ENCODE results near the gene TMIE. TPM values are rescaled to one million over a fixed set of nuclear protein-coding genes. Genes with fewer than 3 reads are reported as not detected.
A peak's percentile ranks its signal among the peaks of the same experiment; 100 is the strongest.
"Not testable (repeated sequence)": the region's sequence is repeated elsewhere in the genome, so short reads cannot be mapped to it uniquely, and the experiment has no call there.

The TMIE gene
- total RNA-seq, 5 donors from 2014 or later (not counting 1 experiment from before 2014, with no cell fraction given), result 2.0 to 5.3 (median 3.0) TPM

DNA sequence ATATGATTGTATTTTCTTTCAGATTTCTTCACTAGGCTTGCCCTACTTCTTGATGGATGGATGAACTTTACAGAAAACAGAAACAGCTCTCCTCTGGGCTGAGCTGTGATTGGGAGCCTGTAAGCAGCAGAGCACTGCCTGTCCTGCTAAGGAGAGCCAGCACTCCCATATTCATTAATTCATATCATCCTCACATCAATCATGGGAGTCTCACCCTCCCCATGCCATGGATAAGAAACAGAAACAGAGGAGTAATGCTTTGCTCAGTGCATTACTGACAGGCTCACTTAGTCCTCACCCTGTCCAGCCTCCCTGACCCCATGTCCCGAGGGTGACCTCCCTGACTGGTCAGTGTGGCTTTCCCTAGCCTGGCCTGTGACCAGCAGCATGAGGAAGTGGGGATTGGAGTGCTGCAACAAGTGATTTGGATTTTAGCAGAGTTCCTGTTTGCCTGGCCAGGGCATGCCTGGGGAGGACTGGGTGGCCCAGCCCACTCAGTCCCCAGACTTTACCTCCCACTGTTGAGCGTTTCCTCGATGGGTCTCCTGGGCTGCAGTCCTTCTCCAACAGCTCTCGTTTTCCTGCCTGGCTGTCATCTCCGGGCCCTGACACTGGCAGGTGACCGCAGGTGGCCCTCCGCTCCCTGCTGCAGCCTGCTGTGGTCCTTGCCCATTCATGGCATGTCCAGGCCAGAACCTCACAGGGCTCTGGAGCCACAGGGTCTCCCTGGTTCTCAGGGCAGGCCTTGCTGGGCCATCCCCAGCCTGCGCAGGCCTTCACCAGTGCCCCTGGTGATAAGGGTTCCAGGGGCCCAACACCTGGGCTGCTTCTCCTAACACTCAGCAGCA lies 1.3 kb upstream of the TMIE start:
- Histone ChIP-seq H3K27me3 (replicated peaks in 1 of 2; ENCODE audit: control insufficient read depth in 2 of 2, extremely low read depth in 1 of 2, insufficient read depth in 2 of 2, low read length in 1 of 2) (peaks cover 0 to 36% of the 10 kb centered on the region in 2 experiments), H3K4me3 (ENCODE audit: control insufficient read depth in 1 of 2, extremely low read depth in 1 of 2, low read length in 1 of 2) (no peak overlapping the region), H3K36me3 (ENCODE audit: control insufficient read depth in 2 of 2, extremely low read depth in 1 of 2, insufficient read depth in 1 of 2, low read length in 1 of 2) (no peaks in the 10 kb centered on the region), H3K4me1 (ENCODE audit: control insufficient read depth in 1 of 2, extremely low read depth in 1 of 2, insufficient read depth in 2 of 2, low read length in 2 of 2) (peaks cover 21 to 57% of the 10 kb centered on the region in 2 experiments), H3K9me3 (no peaks in the 10 kb centered on the region), H3K27ac (ENCODE audit: low read length) (no peak overlapping the region)
- ChIA-PET CTCF (no interaction called here), POLR2A (no interaction called here)
- 90% methylated on average over 7 of the region's 8 CpGs for WGBS (ENCODE audit: insufficient coverage)
- Mint-ChIP-seq H3K27ac (peak overlapping the region; percentile 76 to 81), H3K9me3 (no peaks in the 10 kb centered on the region), H3K27me3 (peaks cover 0 to 9% of the 10 kb centered on the region in 2 donors), H3K4me1 (peaks cover 38 to 55% (median 45%) of the 10 kb centered on the region in 3 donors), H3K4me3 (peak overlapping the region in 2 of 3 donors; percentile 15 to 46), H3K36me3 (no peaks in the 10 kb centered on the region)
- DNase-seq (no peak), ATAC-seq (replicated peaks in 1 of 4) (no peak)

DNA sequence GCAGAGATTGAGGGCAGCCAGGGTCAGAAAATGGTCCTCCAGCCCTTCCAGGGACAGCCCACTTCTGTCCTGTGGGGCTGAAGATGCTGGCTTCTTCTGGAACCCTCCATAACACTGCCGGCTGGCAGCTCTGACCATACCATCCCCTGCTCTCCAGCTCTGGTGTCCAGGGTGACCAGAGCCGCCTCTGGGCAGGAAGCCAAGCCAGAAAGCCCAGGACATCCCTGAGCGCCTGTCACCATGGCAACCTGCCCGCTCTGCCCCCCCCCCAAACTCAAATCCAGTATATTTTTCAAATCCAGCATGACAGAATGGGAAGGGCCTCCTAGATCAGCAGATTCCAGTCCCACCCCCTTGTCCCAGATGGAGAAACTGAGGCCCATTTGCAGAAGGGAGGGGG lies 420 bp upstream of the TMIE start:
- Mint-ChIP-seq H3K4me3 (peak overlapping the region in 2 of 3 donors; percentile 15 to 46), H3K4me1 (peaks cover 30 to 48% (median 36%) of the 10 kb centered on the region in 3 donors), H3K9me3 (no peaks in the 10 kb centered on the region), H3K36me3 (no peaks in the 10 kb centered on the region), H3K27me3 (peaks cover 0 to 9% of the 10 kb centered on the region in 2 donors), H3K27ac (no peak overlapping the region)
- peaks cover 0 to 43% of the 10 kb centered on the region in 2 experiments for H3K27me3 ChIP-seq (replicated peaks in 1 of 2; ENCODE audit: control insufficient read depth in 2 of 2, extremely low read depth in 1 of 2, insufficient read depth in 2 of 2, low read length in 1 of 2)
- ChIA-PET POLR2A (interaction anchor here in 1 of 2 donors (0.6 kb wide), 2 partner anchors 180 to 447 kb away, joined by 4 to 6 read pairs; no protein-coding TSS in a partner anchor), CTCF (no interaction called here)
- no peaks in the 10 kb centered on the region for H3K36me3 ChIP-seq (ENCODE audit: control insufficient read depth in 2 of 2, extremely low read depth in 1 of 2, insufficient read depth in 1 of 2, low read length in 1 of 2)
- no peak for ATAC-seq (replicated peaks in 1 of 4)
- no peak overlapping the region for H3K27ac ChIP-seq (ENCODE audit: low read length)
- H3K4me3 ChIP-seq (ENCODE audit: control insufficient read depth in 1 of 2, extremely low read depth in 1 of 2, low read length in 1 of 2), result no peak overlapping the region
- peaks cover 13 to 53% of the 10 kb centered on the region in 2 experiments for H3K4me1 ChIP-seq (ENCODE audit: control insufficient read depth in 1 of 2, extremely low read depth in 1 of 2, insufficient read depth in 2 of 2, low read length in 2 of 2)
- 90% methylated on average over 2 of the region's 4 CpGs for WGBS (ENCODE audit: insufficient coverage)
- H3K9me3 ChIP-seq, result no peaks in the 10 kb centered on the region
- DNase-seq, result no peak

DNA sequence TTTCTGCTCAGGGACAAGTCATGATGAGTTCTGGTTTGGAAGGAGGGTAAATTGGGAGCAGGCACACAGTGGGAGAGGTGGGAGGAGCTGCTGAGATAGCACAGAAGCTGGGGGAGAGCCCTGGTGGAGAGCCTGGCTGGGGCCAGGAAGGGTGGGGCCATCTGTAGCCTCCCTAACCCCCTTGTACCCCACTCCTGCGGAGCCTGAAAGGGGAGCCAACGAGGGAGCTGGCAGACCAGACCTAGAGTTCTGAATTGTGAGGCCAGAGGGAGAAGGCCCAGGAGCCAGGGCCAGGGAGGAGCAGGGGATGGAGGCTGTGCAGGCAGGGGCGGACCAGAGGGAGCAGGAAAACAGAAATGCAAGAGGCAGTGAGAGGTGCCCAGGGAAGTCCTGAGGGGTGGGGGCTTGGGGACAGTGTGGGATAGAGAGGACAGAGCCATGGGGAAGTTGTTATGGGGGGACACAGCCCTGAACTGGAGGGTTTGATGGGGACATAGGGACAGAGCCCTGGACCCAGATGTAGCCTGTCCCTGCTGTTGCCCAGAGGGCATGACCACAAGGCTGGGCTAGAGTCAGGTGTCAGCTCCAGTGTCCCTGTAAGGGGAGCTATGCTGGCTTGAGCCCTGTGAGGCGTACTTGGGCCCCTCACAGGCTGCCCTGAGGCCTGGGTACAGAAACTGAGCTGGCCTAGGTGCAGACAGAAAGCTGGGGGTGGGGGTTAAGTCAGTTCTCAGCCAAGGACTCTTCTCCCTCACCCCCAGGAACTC lies 1.2 kb downstream of the TMIE start:
- Mint-ChIP-seq H3K4me3 (peak overlapping the region in 1 of 3 donors; percentile 70), H3K9me3 (no peaks in the 10 kb centered on the region), H3K4me1 (peaks cover 21 to 35% (median 30%) of the 10 kb centered on the region in 3 donors), H3K27ac (peak overlapping the region in 1 of 2 donors; percentile 57), H3K27me3 (peaks cover 0 to 9% of the 10 kb centered on the region in 2 donors), H3K36me3 (no peaks in the 10 kb centered on the region)
- no peaks in the 10 kb centered on the region for H3K9me3 ChIP-seq
- ATAC-seq (replicated peaks in 1 of 4) (no peak), DNase-seq (no peak)
- no peak overlapping the region for H3K27ac ChIP-seq (ENCODE audit: low read length)
- no peaks in the 10 kb centered on the region for H3K36me3 ChIP-seq (ENCODE audit: control insufficient read depth in 2 of 2, extremely low read depth in 1 of 2, insufficient read depth in 1 of 2, low read length in 1 of 2)
- ChIA-PET POLR2A (interaction anchor here in 1 of 2 donors (0.6 kb wide), 2 partner anchors 236 to 1056 kb away, joined by 5 to 6 read pairs; no protein-coding TSS in a partner anchor), CTCF (interaction anchor here in 1 of 2 donors (0.7 to 1.9 kb wide), 3 partner anchors 9 to 210 kb away, joined by 3 to 5 read pairs (median 5); partner anchors contain the start of gene ALS2CL)
- WGBS (ENCODE audit: insufficient coverage), result 80% methylated on average over 1 of the region's 4 CpGs
- H3K4me1 ChIP-seq (ENCODE audit: control insufficient read depth in 1 of 2, extremely low read depth in 1 of 2, insufficient read depth in 2 of 2, low read length in 2 of 2), result peaks cover 4 to 38% of the 10 kb centered on the region in 2 experiments
- no peak overlapping the region for H3K4me3 ChIP-seq (ENCODE audit: control insufficient read depth in 1 of 2, extremely low read depth in 1 of 2, low read length in 1 of 2)
- H3K27me3 ChIP-seq (replicated peaks in 1 of 2; ENCODE audit: control insufficient read depth in 2 of 2, extremely low read depth in 1 of 2, insufficient read depth in 2 of 2, low read length in 1 of 2), result peaks cover 0 to 52% of the 10 kb centered on the region in 2 experiments

DNA sequence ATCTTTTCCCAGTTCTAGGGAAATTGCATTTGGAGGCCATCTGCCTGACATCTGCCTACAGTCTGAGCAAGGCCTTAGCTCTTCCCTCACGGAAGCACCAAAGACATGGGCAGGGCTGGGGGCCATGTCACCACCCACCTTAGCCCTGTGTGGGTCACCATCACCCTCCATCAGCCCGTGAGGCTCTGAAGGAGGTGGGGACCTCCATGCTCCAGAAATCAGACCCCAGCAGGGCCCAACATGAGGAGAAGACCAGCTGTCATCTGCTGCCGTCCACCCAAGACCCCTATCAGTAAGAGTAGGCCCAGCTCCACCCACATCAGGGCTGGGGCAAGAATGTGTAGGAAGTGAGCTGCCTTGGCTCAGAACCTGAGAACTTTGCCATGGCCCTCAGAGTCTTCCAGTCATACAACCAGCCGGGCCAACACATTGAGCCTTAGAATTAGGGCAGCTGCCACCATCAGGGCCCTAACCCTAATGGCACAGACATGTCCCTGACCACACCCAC lies 1.9 kb downstream of the TMIE start:
- CTCF ChIA-PET, result interaction anchor here in 1 of 2 donors (0.7 to 1.9 kb wide), 2 partner anchors 9 to 206 kb away, joined by 5 read pairs; partner anchors contain the start of gene ALS2CL
- Mint-ChIP-seq H3K9me3 (no peaks in the 10 kb centered on the region), H3K27ac (peak overlapping the region in 1 of 2 donors; percentile 44), H3K4me3 (no peak overlapping the region), H3K36me3 (no peaks in the 10 kb centered on the region), H3K4me1 (peaks cover 15 to 29% (median 24%) of the 10 kb centered on the region in 3 donors), H3K27me3 (peaks cover 0 to 9% of the 10 kb centered on the region in 2 donors)
- Histone ChIP-seq H3K4me1 (ENCODE audit: control insufficient read depth in 1 of 2, extremely low read depth in 1 of 2, insufficient read depth in 2 of 2, low read length in 2 of 2) (peaks cover 4 to 38% of the 10 kb centered on the region in 2 experiments), H3K9me3 (no peaks in the 10 kb centered on the region), H3K36me3 (ENCODE audit: control insufficient read depth in 2 of 2, extremely low read depth in 1 of 2, insufficient read depth in 1 of 2, low read length in 1 of 2) (no peaks in the 10 kb centered on the region), H3K27ac (ENCODE audit: low read length) (no peak overlapping the region), H3K27me3 (replicated peaks in 1 of 2; ENCODE audit: control insufficient read depth in 2 of 2, extremely low read depth in 1 of 2, insufficient read depth in 2 of 2, low read length in 1 of 2) (peaks cover 0 to 52% of the 10 kb centered on the region in 2 experiments), H3K4me3 (ENCODE audit: control insufficient read depth in 1 of 2, extremely low read depth in 1 of 2, low read length in 1 of 2) (no peak overlapping the region)
- POLR2A ChIA-PET, result interaction anchor here in 1 of 2 donors (0.6 kb wide), 2 partner anchors 237 to 1057 kb away, joined by 5 to 6 read pairs; no protein-coding TSS in a partner anchor
- DNase-seq (no peak), ATAC-seq (replicated peaks in 1 of 4) (no peak)
- WGBS (ENCODE audit: insufficient coverage), result 86% methylated on average over 1 of the region's 4 CpGs

DNA sequence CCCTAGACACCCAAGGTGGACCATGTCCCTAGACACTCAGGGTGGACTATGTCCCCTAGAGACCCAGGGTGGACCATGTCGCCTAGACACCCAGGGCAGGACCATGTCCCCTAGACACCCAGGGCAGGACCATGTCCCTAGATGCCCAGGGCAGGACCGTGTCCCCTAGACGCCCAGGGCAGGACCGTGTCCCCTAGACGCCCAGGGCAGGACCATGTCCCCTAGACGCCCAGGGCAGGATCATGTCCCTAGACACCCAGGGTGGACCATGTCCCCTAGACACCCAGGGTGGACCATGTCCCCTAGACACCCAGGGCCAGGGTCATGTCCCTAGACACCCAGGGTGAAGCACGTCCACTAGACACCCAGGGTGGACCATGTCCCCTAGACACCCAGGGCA lies 3.2 kb downstream of the TMIE start:
- 61% methylated on average over 6 of the region's 7 CpGs for whole genome bisulfite sequencing (ENCODE audit: insufficient coverage)
- H3K9me3 Mint-ChIP-seq; H3K36me3 ChIP-seq (ENCODE audit: control insufficient read depth in 2 of 2, extremely low read depth in 1 of 2, insufficient read depth in 1 of 2, low read length in 1 of 2); H3K27ac ChIP-seq (ENCODE audit: low read length); H3K4me3 ChIP-seq (ENCODE audit: control insufficient read depth in 1 of 2, extremely low read depth in 1 of 2, low read length in 1 of 2); H3K4me3 Mint-ChIP-seq; H3K9me3 ChIP-seq; ATAC-seq (replicated peaks in 1 of 4); POLR2A ChIA-PET; H3K36me3 Mint-ChIP-seq; H3K27ac Mint-ChIP-seq; H3K27me3 Mint-ChIP-seq; DNase-seq: not testable (repeated sequence)
- peaks cover 14 to 23% (median 15%) of the 10 kb centered on the region in 3 donors for H3K4me1 Mint-ChIP-seq
- Histone ChIP-seq H3K4me1 (ENCODE audit: control insufficient read depth in 1 of 2, extremely low read depth in 1 of 2, insufficient read depth in 2 of 2, low read length in 2 of 2) (peaks cover 4 to 36% of the 10 kb centered on the region in 2 experiments), H3K27me3 (replicated peaks in 1 of 2; ENCODE audit: control insufficient read depth in 2 of 2, extremely low read depth in 1 of 2, insufficient read depth in 2 of 2, low read length in 1 of 2) (peaks cover 0 to 52% of the 10 kb centered on the region in 2 experiments)
- CTCF ChIA-PET, result interaction anchor here in 1 of 2 donors (0.7 kb wide), 1 partner anchor 306 kb away, joined by 4 read pairs; no protein-coding TSS in a partner anchor

All from T-cell (primary cell).